Stimulated activated CD8-positive, alpha-beta memory T cell treated with anti-CD3 and anti-CD28 coated beads, Interleukin-7, amount 100 ng/mL, for 4 hours (primary cell): ENCODE measurements around the gene RBM4B.
A peak's percentile ranks its signal among the peaks of the same experiment; 100 is the strongest.

Experiments
- DNase-seq, 2 donors: peaks; one replicate each; pipeline ENCODE4 v3.0.0-alpha.2; 2020; ENCODE audit warnings: low read depth in 2 of 2

Gene RBM4B

GRCh38 chr11:66706989-66707388, 29.3 kb upstream of the RBM4B start:
- no peak for DNase-seq

- no peak for DNase-seq
Observed at GRCh38 chr11:66705587-66706335, 28.1 kb upstream of the RBM4B start.

- no peak for DNase-seq
Observed at GRCh38 chr11:66704659-66705360, 27.1 kb upstream of the RBM4B start.

- DNase-seq, result no peak
Observed at GRCh38 chr11:66701432-66702240, 23.9 kb upstream of the RBM4B start.

- DNase-seq, result no peak
Observed at GRCh38 chr11:66700742-66701141, 23.1 kb upstream of the RBM4B start.

- DNase-seq, result no peak
Observed at GRCh38 chr11:66700337-66700736, 22.6 kb upstream of the RBM4B start.

GRCh38 chr11:66698491-66698890, 20.8 kb upstream of the RBM4B start:
- DNase-seq, result no peak

- DNase-seq, result no peak
Observed at GRCh38 chr11:66697988-66698387, 20.3 kb upstream of the RBM4B start.

- DNase-seq, result no peak
Observed at GRCh38 chr11:66696146-66696545, 18.5 kb upstream of the RBM4B start.

GRCh38 chr11:66694732-66695207, 17.1 kb upstream of the RBM4B start:
- DNase-seq, result peak; percentile 60 to 75

GRCh38 chr11:66694056-66694410, 16.3 kb upstream of the RBM4B start:
- DNase-seq, result no peak

GRCh38 chr11:66693356-66694055, 15.8 kb upstream of the RBM4B start:
- no peak for DNase-seq

GRCh38 chr11:66692871-66693331, 15.2 kb upstream of the RBM4B start:
- DNase-seq, result no peak

GRCh38 chr11:66692446-66692845, 14.8 kb upstream of the RBM4B start:
- no peak for DNase-seq

- no peak for DNase-seq
Observed at GRCh38 chr11:66691311-66691980, 13.8 kb upstream of the RBM4B start.

- no peak for DNase-seq
Observed at GRCh38 chr11:66689661-66690590, 12.2 kb upstream of the RBM4B start.

- no peak for DNase-seq
Observed at GRCh38 chr11:66688561-66689534, 11.2 kb upstream of the RBM4B start.

GRCh38 chr11:66687831-66688281, 10.2 kb upstream of the RBM4B start:
- DNase-seq, result no peak
